Activated CD8-positive, alpha-beta memory T cell treated with anti-CD3 and anti-CD28 coated beads for 1 hour (primary cell): Measurements from ENCODE around the gene NHP2.

ENCODE experiments used
- DNase-seq, 2 donors: peaks; one replicate each; pipeline ENCODE4 v3.0.0-alpha.2; 2020; ENCODE audit warnings: low read depth in 1 of 2; ENCODE audit errors: extremely low read depth in 1 of 2

NHP2 gene

GRCh38 chr5:178176791-178177190 is 23.1 kb upstream of the NHP2 start:
- DNase-seq, result no peak

- DNase-seq, result no peak
Measured at GRCh38 chr5:178174456-178174855, 20.8 kb upstream of the NHP2 start.

GRCh38 chr5:178170455-178170854 is 16.8 kb upstream of the NHP2 start:
- DNase-seq, result no peak

GRCh38 chr5:178165581-178165980 is 11.9 kb upstream of the NHP2 start:
- DNase-seq, result no peak

GRCh38 chr5:178163772-178164735 is 10.4 kb upstream of the NHP2 start:
- peak; percentile 77 to 87 for DNase-seq

GRCh38 chr5:178162481-178162880 is 8.8 kb upstream of the NHP2 start:
- no peak for DNase-seq

GRCh38 chr5:178160176-178160575 is 6.5 kb upstream of the NHP2 start:
- no peak for DNase-seq

GRCh38 chr5:178155065-178155464 is 1.4 kb upstream of the NHP2 start:
- DNase-seq, result no peak

- DNase-seq, result no peak
Measured at GRCh38 chr5:178152491-178153444, 917 bp downstream of the NHP2 start.

GRCh38 chr5:178150977-178151734 is 2.5 kb downstream of the NHP2 start:
- no peak for DNase-seq

- no peak for DNase-seq
Measured at GRCh38 chr5:178149199-178149932, 4.3 kb downstream of the NHP2 start.

GRCh38 chr5:178147406-178147805 is 6.3 kb downstream of the NHP2 start:
- DNase-seq, result no peak

- DNase-seq, result peak; percentile 57 to 68
Measured at GRCh38 chr5:178145965-178146820, 7.5 kb downstream of the NHP2 start.

GRCh38 chr5:178143901-178144300 is 9.8 kb downstream of the NHP2 start:
- no peak for DNase-seq

- DNase-seq, result no peak
Measured at GRCh38 chr5:178143246-178143645, 10.4 kb downstream of the NHP2 start.

GRCh38 chr5:178142642-178143041 is 11.0 kb downstream of the NHP2 start:
- no peak for DNase-seq

- no peak for DNase-seq
Measured at GRCh38 chr5:178141550-178141949, 12.1 kb downstream of the NHP2 start.

- DNase-seq, result no peak
Measured at GRCh38 chr5:178137991-178138390, 15.7 kb downstream of the NHP2 start.

- no peak for DNase-seq
Measured at GRCh38 chr5:178136990-178137389, 16.7 kb downstream of the NHP2 start.
